ENCODE results near the gene TTC7B.

Gene TTC7B

GRCh38 chr14:90487462-90487861, 328.8 kb downstream of the TTC7B start:
- H3K4me3 ChIP-seq (ENCODE audit: low read depth, low read length): no peak overlapping the region
- in situ Hi-C loops (cut with HindIII; ENCODE audit: low sequenced_read_pairs): no loop called here
- DNase-seq (ENCODE audit: low read depth): no peak
- TF ChIP-seq CTCF (IDR thresholded peaks at IDR 0.05; ENCODE audit: low read depth, low read length, missing control alignments): no peak

- DNase-seq (ENCODE audit: low read depth): no peak
- H3K4me3 ChIP-seq (ENCODE audit: low read depth, low read length): no peak overlapping the region
- no peak for TF ChIP-seq CTCF (IDR thresholded peaks at IDR 0.05; ENCODE audit: low read depth, low read length, missing control alignments)
- in situ Hi-C loops (cut with HindIII; ENCODE audit: low sequenced_read_pairs): no loop called here
These were observed 329.2 kb downstream of the TTC7B start for GRCh38 chr14:90487031-90487430.

GRCh38 chr14:90484291-90484690, 331.9 kb downstream of the TTC7B start:
- in situ Hi-C loops (cut with HindIII; ENCODE audit: low sequenced_read_pairs): no loop called here
- no peak for TF ChIP-seq CTCF (IDR thresholded peaks at IDR 0.05; ENCODE audit: low read depth, low read length, missing control alignments)

GRCh38 chr14:90483571-90483974, 332.7 kb downstream of the TTC7B start:
- in situ Hi-C loops (cut with HindIII; ENCODE audit: low sequenced_read_pairs): no loop called here
- no peak for DNase-seq (ENCODE audit: low read depth)
- no peak overlapping the region for H3K4me3 ChIP-seq (ENCODE audit: low read depth, low read length)
- no peak for TF ChIP-seq CTCF (IDR thresholded peaks at IDR 0.05; ENCODE audit: low read depth, low read length, missing control alignments)

More at GRCh38 chr14:90484291-90484690, 331.9 kb downstream of the TTC7B start:
- H3K4me3 ChIP-seq (ENCODE audit: low read depth, low read length): no peak overlapping the region
- DNase-seq (ENCODE audit: low read depth): no peak

- no peak for TF ChIP-seq CTCF (IDR thresholded peaks at IDR 0.05; ENCODE audit: low read depth, low read length, missing control alignments)
- H3K4me3 ChIP-seq (ENCODE audit: low read depth, low read length): no peak overlapping the region
- in situ Hi-C loops (cut with HindIII; ENCODE audit: low sequenced_read_pairs): no loop called here
- DNase-seq (ENCODE audit: low read depth): no peak
These were observed 333.1 kb downstream of the TTC7B start for GRCh38 chr14:90483117-90483516.

- TF ChIP-seq CTCF (IDR thresholded peaks at IDR 0.05; ENCODE audit: low read depth, low read length, missing control alignments): no peak
- in situ Hi-C loops (cut with HindIII; ENCODE audit: low sequenced_read_pairs): no loop called here
- DNase-seq (ENCODE audit: low read depth): no peak
These were observed 340.9 kb downstream of the TTC7B start for GRCh38 chr14:90475298-90475697.

More at GRCh38 chr14:90475298-90475697, 340.9 kb downstream of the TTC7B start:
- no peak overlapping the region for H3K4me3 ChIP-seq (ENCODE audit: low read depth, low read length)
